Measurements from ENCODE around the gene SGSM1.

SGSM1 gene

GRCh38 chr22:24893341-24894070 is 87.5 kb downstream of the SGSM1 start:
- Histone ChIP-seq H3K4me1 (ENCODE audit: control insufficient read depth, low read length) (no peaks in the 10 kb centered on the region), H3K9me3 (ENCODE audit: control insufficient read depth, insufficient read depth, low read length) (no peaks in the 10 kb centered on the region), H3K79me2 (ENCODE audit: control insufficient read depth, low read length) (no peaks in the 10 kb centered on the region), H3K36me3 (ENCODE audit: control insufficient read depth, low read length) (no peaks in the 10 kb centered on the region), H3K27ac (ENCODE audit: low read depth, low read length) (no peak overlapping the region), H3F3A (ENCODE audit: control insufficient read depth, insufficient read depth) (no peaks in the 10 kb centered on the region), H3K27me3 (ENCODE audit: control insufficient read depth, low read length) (no peaks in the 10 kb centered on the region), H3K4me2 (ENCODE audit: low read length) (no peak overlapping the region), H3K4me3 (ENCODE audit: low read length) (no peak overlapping the region), H3K9me2 (replicated peaks; ENCODE audit: control insufficient read depth, low read length) (no peaks in the 10 kb centered on the region), H4K20me1 (ENCODE audit: control insufficient read depth, insufficient read depth, low read depth, low read length) (no peaks in the 10 kb centered on the region)
- TF ChIP-seq CTCF (IDR thresholded peaks at IDR 0.05; ENCODE audit: low read depth, low read length, poor library complexity, severe bottlenecking), result no peak

GRCh38 chr22:24894220-24894975 is 88.4 kb downstream of the SGSM1 start:
- no peak overlapping the region for H3K27ac ChIP-seq (ENCODE audit: low read depth, low read length)
- no peaks in the 10 kb centered on the region for H4K20me1 ChIP-seq (ENCODE audit: control insufficient read depth, insufficient read depth, low read depth, low read length)
- no peaks in the 10 kb centered on the region for H3K36me3 ChIP-seq (ENCODE audit: control insufficient read depth, low read length)
- H3K9me2 ChIP-seq (replicated peaks; ENCODE audit: control insufficient read depth, low read length), result no peaks in the 10 kb centered on the region
- H3K4me3 ChIP-seq (ENCODE audit: low read length), result no peak overlapping the region
- H3K4me2 ChIP-seq (ENCODE audit: low read length), result no peak overlapping the region
- TF ChIP-seq EZH2phosphoT487 (IDR thresholded peaks at IDR 0.05; ENCODE audit: borderline replicate concordance, low read length), result no peak
- TF ChIP-seq CTCF (IDR thresholded peaks at IDR 0.05; ENCODE audit: low read depth, low read length, poor library complexity, severe bottlenecking), result no peak
- H3K9me3 ChIP-seq (ENCODE audit: control insufficient read depth, insufficient read depth, low read length), result no peaks in the 10 kb centered on the region
- no peaks in the 10 kb centered on the region for H3K4me1 ChIP-seq (ENCODE audit: control insufficient read depth, low read length)
- no peaks in the 10 kb centered on the region for H3K27me3 ChIP-seq (ENCODE audit: control insufficient read depth, low read length)
- no peaks in the 10 kb centered on the region for H3K79me2 ChIP-seq (ENCODE audit: control insufficient read depth, low read length)
- H3F3A ChIP-seq (ENCODE audit: control insufficient read depth, insufficient read depth), result no peaks in the 10 kb centered on the region

GRCh38 chr22:24894998-24895397 is 89.0 kb downstream of the SGSM1 start:
- TF ChIP-seq EZH2phosphoT487 (IDR thresholded peaks at IDR 0.05; ENCODE audit: borderline replicate concordance, low read length) (no peak), CTCF (IDR thresholded peaks at IDR 0.05; ENCODE audit: low read depth, low read length, poor library complexity, severe bottlenecking) (no peak)
- Histone ChIP-seq H3K9me2 (replicated peaks; ENCODE audit: control insufficient read depth, low read length) (no peaks in the 10 kb centered on the region), H3K36me3 (ENCODE audit: control insufficient read depth, low read length) (no peaks in the 10 kb centered on the region), H3K79me2 (ENCODE audit: control insufficient read depth, low read length) (no peaks in the 10 kb centered on the region), H4K20me1 (ENCODE audit: control insufficient read depth, insufficient read depth, low read depth, low read length) (no peaks in the 10 kb centered on the region), H3K27me3 (ENCODE audit: control insufficient read depth, low read length) (no peaks in the 10 kb centered on the region), H3F3A (ENCODE audit: control insufficient read depth, insufficient read depth) (no peaks in the 10 kb centered on the region), H3K4me1 (ENCODE audit: control insufficient read depth, low read length) (no peaks in the 10 kb centered on the region), H3K4me2 (ENCODE audit: low read length) (no peak overlapping the region), H3K27ac (ENCODE audit: low read depth, low read length) (no peak overlapping the region), H3K9me3 (ENCODE audit: control insufficient read depth, insufficient read depth, low read length) (no peaks in the 10 kb centered on the region), H3K4me3 (ENCODE audit: low read length) (no peak overlapping the region)

All from DOHH2 (cell line).